GM18861 (cell line): ENCODE measurements around the gene SMYD3.
A peak's percentile ranks its signal among the peaks of the same experiment; 100 is the strongest.

Experiments
- ATAC-seq: cut with Tn5 transposase; IDR thresholded peaks from one replicate; pipeline ENCODE4 v1.9.1; 2021; ENCODE audit not compliant: unreplicated experiment

Gene SMYD3

DNA sequence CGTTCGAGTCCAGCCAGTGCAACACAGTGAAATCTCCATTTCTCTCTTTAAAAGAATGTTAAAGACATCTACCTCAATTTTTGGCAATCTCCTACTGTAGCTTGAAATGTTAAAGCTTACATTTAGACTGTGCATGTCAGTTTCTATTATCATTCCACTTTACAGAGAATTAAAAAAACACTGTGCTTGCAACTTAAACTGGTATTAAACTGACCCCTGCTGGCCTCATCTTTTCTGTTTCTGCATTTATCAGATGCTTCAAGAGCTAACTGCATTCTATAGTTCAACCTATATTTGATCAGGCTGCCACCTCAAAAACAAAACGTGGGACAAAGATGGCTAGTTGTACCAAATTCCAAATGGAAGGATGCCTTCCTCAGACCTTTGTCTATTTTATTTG, 226.5 kb downstream of the SMYD3 start:
- no peak for ATAC-seq

DNA sequence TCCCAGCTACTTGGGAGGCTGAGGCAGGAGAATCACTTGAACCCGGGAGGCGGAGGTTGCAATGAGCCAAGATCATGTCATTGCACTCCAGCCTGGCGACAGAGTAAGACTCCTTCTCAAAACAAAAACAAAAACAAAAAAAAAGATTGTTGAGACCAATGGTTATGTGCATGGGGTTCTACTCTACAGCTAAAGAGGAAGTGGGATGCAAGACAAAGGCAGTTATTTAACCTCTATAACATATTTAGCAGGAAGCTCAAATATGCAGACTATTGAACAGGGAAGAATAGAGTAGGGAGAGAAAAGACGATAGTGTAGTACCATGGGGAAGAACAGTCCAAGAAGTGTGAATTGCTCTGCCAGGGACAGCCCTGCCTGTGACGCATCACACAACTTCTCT, 227.7 kb downstream of the SMYD3 start:
- no peak for ATAC-seq

DNA sequence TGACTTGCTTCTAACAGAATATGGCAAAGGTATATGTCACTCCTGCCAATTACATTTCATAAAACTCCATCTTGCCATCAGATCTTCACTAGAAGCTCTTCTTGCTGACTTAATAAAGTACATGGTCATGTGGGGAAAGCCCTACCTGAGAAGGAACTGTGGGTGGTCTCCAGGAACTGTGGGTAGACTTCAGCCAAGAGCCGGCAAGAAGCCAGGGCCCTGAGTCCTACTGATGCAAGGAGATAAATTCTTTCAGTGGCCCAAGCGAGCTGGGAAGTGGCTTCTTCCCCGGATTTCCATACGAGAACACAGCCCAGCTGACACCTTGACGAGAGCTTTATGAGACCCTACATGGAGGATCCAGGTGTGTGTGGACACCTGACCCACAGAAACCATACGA, 228.7 kb downstream of the SMYD3 start:
- no peak for ATAC-seq

DNA sequence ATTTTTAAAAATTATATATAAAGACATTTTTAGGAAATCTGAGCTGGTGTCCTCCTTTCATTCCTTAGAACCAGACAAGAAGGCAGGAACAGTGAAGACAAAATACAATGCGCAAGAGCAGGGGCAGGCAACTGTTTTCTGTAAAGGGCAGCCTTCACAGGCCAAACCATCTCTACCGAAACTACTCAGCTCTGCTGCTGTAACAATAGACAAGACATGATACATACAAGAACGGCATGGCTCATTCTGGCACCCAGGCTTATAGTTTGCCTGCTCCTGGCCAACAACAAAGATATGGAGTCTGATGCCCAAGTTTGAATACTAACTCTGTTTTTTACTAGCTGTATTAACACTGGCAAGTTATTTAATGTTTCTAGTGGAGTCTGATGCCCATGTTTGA, 232.0 kb downstream of the SMYD3 start:
- ATAC-seq = no peak

DNA sequence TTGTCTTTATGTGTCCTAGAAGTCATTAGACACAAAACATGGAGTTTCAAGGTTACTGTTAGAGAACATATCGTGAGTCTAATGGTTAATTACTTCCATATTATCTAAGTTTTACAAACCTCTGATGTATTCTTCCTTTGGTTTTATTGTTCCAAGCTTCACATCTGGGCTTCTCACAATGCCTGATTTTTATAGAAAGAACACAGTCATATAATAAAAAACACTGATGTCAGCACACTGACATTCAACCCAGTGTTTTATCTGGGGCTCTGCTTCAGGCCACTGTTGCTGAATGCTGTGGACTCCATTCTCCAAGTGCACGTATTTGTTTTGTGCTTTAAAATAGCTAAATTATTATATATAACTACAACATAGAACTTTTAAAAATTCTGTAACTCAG, 232.9 kb downstream of the SMYD3 start:
- ATAC-seq = no peak

DNA sequence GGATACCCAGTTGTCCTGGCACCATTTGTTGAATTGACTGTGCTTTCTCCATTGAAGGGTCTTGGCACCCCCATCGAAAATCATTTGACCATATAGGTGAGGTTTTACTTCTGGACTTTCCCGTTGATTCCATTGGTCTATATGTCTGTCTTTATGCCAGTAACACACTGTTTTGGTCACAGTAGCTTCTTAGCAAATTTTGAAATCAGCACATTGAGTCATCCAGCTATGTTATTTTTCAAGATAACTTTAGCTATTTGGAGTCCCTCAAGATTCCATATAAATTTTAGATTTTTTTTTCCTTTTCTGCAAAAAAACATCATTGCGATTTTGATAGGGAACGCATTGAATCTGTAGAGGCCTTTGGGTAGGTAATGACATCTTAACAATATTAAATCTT, 235.6 kb downstream of the SMYD3 start:
- ATAC-seq = no peak

DNA sequence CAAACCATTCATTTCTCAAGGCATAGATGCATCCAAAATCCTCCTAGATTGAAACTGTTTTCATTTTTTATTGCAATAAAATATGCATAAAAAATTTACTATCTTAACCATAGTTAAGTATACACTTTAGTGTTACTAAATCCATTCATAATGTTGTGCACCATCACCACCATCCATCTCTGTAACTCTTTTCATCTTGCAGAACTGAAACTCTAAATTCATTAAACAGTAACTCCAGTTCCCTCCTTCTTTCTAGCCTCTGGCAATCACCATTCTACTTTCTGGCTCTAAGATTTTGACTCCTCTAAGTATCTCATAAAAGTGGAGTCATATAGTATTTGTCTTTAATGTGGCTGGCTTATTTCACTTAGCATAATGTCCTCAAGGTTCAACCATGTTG, 236.8 kb downstream of the SMYD3 start:
- peak; percentile 98 for ATAC-seq

DNA sequence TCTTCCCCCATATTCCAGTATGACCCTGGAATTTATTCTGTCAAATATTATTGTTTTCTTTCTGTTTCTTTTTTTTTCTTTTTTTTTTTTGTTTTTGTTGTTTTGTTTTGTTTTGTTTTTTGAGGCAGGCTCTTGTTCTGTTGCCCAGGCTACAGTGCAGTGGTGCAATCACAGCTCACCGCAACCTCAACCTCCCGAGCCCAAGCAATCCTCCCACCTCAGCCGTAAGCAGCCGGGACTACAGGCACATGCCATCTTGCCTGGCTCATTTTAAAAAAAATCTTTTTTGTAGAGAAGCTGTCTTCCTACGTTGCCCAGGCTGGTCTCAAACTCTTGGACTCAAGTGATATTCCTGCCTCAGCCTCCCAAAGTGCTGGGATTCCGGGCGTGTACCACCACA, 237.6 kb downstream of the SMYD3 start:
- no peak for ATAC-seq

DNA sequence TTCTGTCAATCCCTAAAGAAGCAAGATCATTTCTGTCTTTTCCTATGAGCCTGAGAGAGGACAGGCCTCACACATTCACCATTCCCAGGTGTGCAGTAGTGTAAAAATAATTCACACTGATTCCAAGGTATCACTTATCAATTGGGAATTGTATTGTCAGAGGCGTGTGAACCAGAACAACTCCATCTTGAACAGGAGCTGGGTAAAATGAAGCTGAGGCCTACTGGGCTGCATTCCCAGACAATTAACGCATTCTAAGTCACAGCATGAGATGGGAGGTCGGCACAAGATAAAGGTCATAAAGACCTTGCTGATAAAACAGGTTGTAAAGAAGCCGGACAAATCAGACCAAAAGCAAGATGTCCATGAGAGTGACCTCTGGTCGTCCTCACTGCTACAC, 239.2 kb downstream of the SMYD3 start:
- no peak for ATAC-seq

DNA sequence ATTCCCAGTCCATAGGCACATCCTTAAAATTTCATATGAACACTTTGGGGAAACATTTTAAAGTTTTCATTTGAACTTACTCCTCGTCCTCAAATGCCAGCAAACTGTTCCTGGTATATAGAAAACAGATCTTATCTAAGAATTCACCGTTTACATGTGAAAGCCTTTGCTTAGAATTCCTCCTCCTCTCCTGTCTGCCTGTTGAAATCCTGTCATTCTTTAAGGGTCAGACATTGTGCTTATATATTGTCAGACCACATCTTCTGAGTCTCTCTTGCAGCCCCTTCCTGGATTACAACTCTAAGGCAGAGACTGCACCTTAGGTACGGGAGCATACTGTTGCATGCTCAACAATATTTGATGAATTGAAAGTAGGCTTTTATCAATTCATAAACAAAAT, 239.7 kb downstream of the SMYD3 start:
- ATAC-seq = no peak

DNA sequence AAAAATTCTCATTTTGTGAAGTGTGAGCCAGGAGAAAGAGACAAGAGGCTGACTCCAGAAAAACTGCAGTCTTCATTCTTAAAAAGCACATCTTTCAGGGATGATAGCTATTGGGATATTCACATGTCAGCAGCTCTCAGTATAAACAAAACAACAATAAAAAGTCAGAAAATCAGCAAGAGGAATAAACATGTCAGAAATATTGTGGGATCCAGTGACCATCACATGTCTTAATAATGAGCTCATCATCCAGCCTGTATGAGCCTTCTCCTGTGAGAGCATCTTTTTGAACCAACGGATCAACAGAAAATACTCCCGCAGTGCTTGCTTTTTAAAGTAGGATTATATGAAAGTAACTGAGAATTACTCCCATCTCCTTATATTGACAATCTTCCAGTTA, 241.6 kb downstream of the SMYD3 start:
- no peak for ATAC-seq

DNA sequence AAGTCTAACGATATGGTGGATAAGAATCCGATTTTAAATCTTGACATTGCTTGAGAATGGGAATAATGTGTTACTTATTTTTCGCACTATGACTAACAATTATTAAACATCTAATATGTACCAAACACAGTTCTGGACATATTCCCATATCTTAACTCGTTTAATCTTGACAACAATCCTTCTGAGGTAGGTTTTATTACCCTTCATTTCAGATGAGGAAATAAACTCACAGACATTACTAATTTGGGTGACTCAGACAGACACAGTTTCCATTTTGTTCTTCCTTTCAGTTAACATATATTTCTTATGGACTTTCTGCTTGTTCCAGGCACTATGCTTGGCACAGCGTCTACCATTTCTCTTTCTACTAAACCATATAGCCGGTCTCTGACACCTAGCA, 244.8 kb downstream of the SMYD3 start:
- ATAC-seq = no peak

DNA sequence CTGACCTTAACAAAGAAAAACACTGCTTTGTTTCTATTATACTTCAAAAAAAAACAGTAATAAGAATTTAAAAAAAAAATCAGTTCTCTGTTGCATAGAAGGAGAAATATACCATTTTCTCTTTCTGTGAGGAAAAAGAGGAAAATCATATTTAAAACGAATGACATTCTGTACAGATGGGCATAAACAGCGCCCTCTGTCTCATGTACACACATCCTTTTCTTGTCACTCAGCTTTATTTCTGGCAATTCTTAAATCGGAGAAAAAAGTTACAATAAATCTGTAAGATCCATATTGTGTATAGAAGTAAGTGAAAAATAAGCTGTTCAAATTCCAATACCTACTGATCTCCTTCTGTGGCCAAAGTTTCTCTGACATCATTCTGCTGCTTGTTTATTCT, 245.4 kb downstream of the SMYD3 start:
- ATAC-seq = no peak

DNA sequence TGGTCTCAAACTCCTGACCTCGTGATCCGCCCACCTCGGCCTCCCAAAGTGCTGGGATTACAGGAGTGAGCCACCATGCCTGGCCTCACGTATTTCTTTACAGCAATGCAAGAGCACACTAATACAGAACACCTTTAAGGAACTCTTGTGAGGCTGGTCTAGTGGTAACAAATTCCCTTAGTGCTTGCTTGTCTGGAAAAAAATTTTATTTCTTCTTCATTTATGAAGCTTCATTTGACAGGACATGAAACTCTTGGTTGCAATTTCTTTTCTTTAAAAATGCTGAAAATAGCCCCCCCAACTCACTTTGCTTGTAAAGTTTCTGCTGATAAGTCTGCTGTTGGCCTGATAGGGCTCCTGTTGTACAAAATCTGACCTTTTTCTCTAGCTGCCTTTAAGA, 248.8 kb downstream of the SMYD3 start:
- ATAC-seq = no peak

DNA sequence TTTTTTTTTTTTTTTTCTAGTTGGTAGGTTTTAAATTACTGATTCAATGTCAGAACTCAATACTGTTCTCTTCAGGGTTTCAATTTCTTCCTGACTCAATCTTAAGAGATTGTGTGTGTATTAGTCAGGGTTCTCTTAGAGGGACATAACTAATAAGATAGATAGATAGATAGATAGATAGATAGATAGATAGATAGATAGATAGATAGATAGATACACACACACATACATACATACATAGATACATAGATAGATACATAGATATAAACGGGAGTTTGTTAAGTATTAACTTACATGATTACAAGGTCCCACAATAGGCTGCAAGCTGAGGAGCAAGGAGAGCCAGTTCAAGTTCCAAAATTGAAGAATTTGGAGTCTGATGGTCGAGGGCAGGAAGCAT, 251.3 kb downstream of the SMYD3 start:
- ATAC-seq = no peak

DNA sequence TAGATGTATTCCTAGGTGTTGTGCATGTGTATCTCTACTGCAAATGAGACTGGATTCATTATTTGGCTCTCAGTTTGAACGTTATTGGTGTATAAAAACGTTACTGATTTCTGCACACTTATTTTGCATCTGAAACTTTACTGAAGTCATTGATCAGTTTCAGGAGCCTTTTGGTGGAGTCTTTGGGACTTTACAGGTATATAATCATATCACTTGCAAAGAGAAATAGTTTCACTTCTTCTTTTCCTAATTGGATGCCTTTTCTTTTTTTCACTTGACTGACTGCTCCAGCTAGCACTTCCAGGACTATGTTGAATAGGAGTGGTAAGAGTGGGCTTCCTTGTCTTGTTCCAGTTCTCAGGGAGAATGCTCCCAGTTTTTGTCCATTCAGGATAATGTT, 252.2 kb downstream of the SMYD3 start:
- no peak for ATAC-seq

DNA sequence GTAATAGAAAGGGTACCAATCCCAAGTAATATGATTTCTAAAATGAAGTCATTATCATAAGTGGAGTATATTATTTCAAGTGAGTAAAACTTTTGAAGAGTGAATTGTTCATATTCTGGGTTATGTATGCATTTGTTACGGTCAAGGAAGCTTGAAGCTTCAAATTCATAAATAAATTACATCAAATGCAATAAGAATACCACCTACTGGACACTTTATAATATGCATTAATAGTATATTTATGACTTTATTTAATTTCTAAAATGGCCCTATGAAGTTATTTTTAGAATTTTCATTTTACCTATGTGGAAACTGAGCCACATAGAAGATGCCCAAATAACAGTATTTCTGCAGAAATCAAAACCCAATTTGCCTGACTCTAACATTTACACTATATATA, 260.6 kb downstream of the SMYD3 start:
- no peak for ATAC-seq

DNA sequence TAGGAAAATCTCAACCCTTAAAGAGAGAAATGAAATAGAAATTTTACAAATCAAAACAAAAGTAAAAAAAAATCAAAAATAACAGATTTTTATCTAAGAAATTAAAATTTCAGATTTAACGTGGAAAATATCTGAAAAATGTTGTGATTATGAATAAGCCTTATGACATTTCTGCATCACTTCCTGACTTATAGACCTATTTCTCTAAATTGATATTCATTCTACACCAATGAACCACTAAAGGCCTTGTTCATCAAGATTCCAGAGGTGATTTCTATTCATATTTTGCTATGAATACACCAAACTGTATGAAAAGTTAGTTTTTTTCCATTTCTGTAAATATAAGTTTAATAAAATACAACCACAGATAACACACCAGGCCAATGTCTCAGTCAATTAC, 261.5 kb downstream of the SMYD3 start:
- ATAC-seq = no peak

DNA sequence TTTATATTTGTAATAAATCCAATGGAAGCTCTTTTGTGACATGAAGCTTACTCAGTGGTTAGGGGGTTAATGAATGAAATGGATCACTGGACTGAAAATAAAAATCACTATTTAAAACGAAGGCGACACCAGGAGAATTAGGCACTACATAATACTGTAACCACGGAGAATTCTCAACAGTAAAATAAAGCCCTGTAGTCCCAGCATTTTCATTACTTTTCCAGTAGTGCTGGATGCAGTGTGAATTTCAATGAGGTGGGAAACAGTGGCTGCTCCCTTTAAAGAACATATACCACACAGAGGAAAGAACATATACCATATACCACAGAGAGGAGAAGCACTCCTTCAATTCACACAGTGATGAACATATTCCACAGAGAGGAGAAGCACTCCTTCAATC, 275.0 kb downstream of the SMYD3 start:
- no peak for ATAC-seq

DNA sequence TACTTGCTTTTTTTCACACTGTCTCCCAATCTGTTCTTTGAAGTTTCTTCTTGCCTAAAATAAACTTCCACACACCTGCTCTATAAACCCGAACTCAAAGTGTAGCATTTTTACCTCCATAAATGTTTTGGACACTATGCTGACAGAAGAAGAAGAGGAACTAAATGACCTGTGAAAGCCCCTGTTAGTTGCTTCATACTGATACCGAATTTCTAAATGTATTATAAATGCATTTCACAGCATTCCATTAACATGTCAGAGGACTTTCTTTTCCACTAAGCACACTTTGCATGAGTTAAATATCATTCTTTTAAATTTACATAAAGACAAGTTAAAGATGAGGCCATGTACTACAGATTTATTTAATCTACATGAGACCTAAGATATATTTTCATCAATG, 281.0 kb downstream of the SMYD3 start:
- no peak for ATAC-seq

DNA sequence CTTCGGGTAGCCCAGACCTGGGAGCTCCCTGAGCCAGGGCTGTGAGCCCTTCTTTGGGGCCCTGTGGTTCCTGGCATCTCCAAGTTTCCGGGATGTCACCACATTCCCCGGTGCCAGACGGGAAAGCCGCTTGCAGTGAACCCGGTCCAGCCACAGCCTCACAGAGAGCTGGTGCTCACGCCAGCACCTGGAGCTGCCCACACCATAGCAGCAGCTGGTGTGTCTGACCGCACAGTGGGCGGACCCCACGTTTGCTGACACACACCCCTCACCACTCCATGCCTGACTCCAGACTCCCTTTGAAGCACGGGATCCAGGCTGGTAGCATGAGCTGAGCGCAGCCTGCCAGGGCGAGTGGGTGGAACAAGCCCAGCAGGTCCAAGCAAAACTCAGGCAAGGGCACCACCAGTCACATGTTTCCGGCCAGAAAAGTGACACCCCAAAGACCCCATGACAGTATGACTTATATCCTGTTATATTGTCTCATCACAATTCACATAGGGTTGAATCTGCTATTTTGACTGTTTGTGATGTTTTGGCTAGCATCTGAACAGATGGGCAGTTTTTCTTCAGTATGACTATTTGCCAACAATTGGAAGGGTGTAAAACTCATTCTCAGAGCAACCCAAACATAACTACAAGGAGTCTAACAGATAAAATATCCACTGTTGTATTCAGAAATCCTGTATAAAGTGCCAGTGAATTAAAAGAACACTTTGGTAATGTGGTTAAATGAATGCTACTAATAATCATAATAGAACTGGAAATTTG, 285.4 kb downstream of the SMYD3 start:
- ATAC-seq = no peak

DNA sequence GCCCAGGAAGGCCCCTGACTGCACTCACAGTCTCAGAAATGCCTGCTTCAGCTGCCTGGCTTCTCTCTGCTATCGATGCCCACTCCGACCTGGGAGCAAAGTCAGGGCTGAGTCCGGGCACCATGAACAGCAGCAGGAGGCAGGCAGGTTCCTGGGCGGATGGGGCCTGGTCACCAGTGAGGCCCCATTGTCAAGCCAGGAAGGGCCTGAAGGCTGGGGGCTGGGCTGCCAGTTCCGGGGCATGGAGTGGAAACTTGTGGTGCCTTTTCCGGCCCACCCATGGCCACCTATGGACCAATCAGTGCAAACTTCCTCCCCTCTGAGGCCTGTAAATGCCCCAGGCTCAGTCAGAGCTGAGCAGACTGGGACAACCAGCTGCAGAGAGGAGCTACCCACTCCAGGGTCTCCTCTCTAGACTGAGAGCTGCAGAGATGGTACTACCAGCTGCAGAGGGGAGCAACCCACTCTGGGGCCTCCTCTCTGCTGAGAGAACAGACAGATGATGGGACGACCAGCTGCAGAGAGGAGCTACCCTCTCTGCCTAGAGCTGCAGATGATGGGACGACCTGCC, 286.5 kb downstream of the SMYD3 start:
- ATAC-seq = no peak

DNA sequence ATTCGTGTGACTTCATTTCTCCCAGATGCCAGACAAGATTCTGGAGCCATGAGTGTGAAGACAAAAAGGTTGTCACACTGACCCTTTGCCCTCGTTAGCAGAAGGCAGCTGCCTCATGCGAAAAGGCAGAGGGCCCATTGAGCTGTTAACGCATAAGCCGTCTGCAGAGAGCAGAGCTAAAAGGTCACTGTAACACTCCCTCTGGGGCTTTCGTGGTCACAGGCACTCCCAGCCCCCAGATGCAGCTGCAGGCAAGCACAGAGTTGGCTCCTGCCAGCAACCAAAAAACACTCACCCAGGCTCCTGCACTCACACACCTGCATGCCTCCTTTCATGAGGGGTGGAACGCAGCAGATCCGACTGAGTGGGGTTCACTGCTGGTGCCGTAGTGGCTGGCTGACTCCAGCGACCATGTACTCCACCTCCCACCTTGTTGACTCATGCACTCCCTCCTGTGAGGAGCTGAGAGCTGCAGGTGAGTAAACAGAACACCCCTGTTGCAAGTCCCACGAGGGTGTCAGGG, 287.5 kb downstream of the SMYD3 start:
- peak; percentile 79 for ATAC-seq
